ENCODE measurements around the gene PRKAR1B.

PRKAR1B gene

GRCh38 chr7:739983-740942 is 13.2 kb upstream of the PRKAR1B start:
- DNase-seq, result no peak

GRCh38 chr7:739455-739982 is 12.4 kb upstream of the PRKAR1B start:
- DNase-seq, result no peak

- no peak for DNase-seq
These were observed 11.8 kb upstream of the PRKAR1B start for GRCh38 chr7:738723-739454.

GRCh38 chr7:738241-738640 is 11.2 kb upstream of the PRKAR1B start:
- DNase-seq, result no peak

- no peak for DNase-seq
These were observed 7.7 kb upstream of the PRKAR1B start for GRCh38 chr7:734808-735207.

- DNase-seq, result no peak
These were observed 7.1 kb upstream of the PRKAR1B start for GRCh38 chr7:734214-734613.

- DNase-seq, result no peak
These were observed 5.5 kb upstream of the PRKAR1B start for GRCh38 chr7:732556-732955.

- DNase-seq, result no peak
These were observed 5.0 kb upstream of the PRKAR1B start for GRCh38 chr7:732094-732541.

- DNase-seq, result no peak
These were observed 4.5 kb upstream of the PRKAR1B start for GRCh38 chr7:731440-732085.

- DNase-seq, result no peak
These were observed 3.7 kb upstream of the PRKAR1B start for GRCh38 chr7:730501-731439.

- no peak for DNase-seq
These were observed 2.3 kb upstream of the PRKAR1B start for GRCh38 chr7:729140-730000.

GRCh38 chr7:728602-729001 is 1.5 kb upstream of the PRKAR1B start:
- no peak for DNase-seq

- no peak for DNase-seq
These were observed 852 bp upstream of the PRKAR1B start for GRCh38 chr7:727806-728460.

GRCh38 chr7:726854-727103 is 302 bp downstream of the PRKAR1B start:
- DNase-seq, result no peak

- DNase-seq, result peak; percentile 83
These were observed 812 bp downstream of the PRKAR1B start, which contains the start of gene DNAAF5 for GRCh38 chr7:726084-726853. Gene DNAAF5, plus strand, starts transcription at chr7:726699. Its CDS starts 22 bp downstream, at chr7:726721.

GRCh38 chr7:725223-726005 is 1.7 kb downstream of the PRKAR1B start:
- peak; percentile 89 for DNase-seq

- no peak for DNase-seq
These were observed 2.8 kb downstream of the PRKAR1B start for GRCh38 chr7:724298-724697.

- no peak for DNase-seq
These were observed 3.5 kb downstream of the PRKAR1B start for GRCh38 chr7:723541-723940.
